HEK293T (cell line): ENCODE measurements around the gene FNDC4.
A peak's percentile ranks its signal among the peaks of the same experiment; 100 is the strongest.
"Not testable (repeated sequence)": the region's sequence is repeated elsewhere in the genome, so short reads cannot be mapped to it uniquely, and the experiment has no call there.

Experiments used
- CTCF ChIA-PET: fragments of 350-600 bp; formaldehyde crosslinking; extraction: SDS; loops from one replicate; lab custom pipeline; 2021; ENCODE audit warnings: antibody characterized with exemption, inconsistent platforms; lab: Yijun Ruan, JAX
- POLR2A ChIA-PET: fragments of 350-600 bp; formaldehyde crosslinking; extraction: SDS; loops from one replicate; lab custom pipeline; 2020; ENCODE audit warnings: antibody characterized with exemption, inconsistent platforms; lab: Yijun Ruan, JAX
- DNase-seq: peaks from one replicate; pipeline ENCODE4 v3.0.0; 2012; ENCODE audit warnings: mixed read lengths; ENCODE audit errors: extremely low spot score
- ARNT ChIP-seq: fragments of 450-650 bp; IDR thresholded peaks from 2 replicates; pipeline ENCODE4 v1.6.1; 2017; ENCODE audit warnings: mild to moderate bottlenecking
- BHLHE40 ChIP-seq: fragments of 450-650 bp; IDR thresholded peaks from 2 replicates; pipeline ENCODE4 v1.6.1; 2016; ENCODE audit warnings: mild to moderate bottlenecking, moderate library complexity, borderline replicate concordance
- CTBP1 ChIP-seq: fragments of 450-650 bp; IDR thresholded peaks from 2 replicates; pipeline ENCODE4 v1.6.1; 2016; ENCODE audit warnings: borderline replicate concordance
- ELF4 ChIP-seq: fragments of 450-650 bp; IDR thresholded peaks from 2 replicates; pipeline ENCODE4 v1.6.1; 2017; ENCODE audit warnings: antibody characterized with exemption
- FOXA1 ChIP-seq: fragments of 450-650 bp; IDR thresholded peaks from 2 replicates; pipeline ENCODE4 v1.6.1; 2016; ENCODE audit warnings: mild to moderate bottlenecking
- FOXK2 ChIP-seq: fragments of 450-650 bp; IDR thresholded peaks from 2 replicates; pipeline ENCODE4 v1.6.1; 2016; ENCODE audit warnings: mild to moderate bottlenecking
- FOXM1 ChIP-seq: fragments of 450-650 bp; IDR thresholded peaks from 2 replicates; pipeline ENCODE4 v1.6.1; 2017; ENCODE audit warnings: mild to moderate bottlenecking, borderline replicate concordance
- HDGF ChIP-seq: fragments of 450-650 bp; IDR thresholded peaks from 2 replicates; pipeline ENCODE4 v1.6.1; 2017; ENCODE audit warnings: antibody characterized with exemption, borderline replicate concordance
- L3MBTL2 ChIP-seq: fragments of 450-650 bp; conservative IDR thresholded peaks from 2 replicates; pipeline ENCODE4 v1.6.1; 2016; ENCODE audit warnings: mild to moderate bottlenecking
- LEF1 ChIP-seq: fragments of 450-650 bp; IDR thresholded peaks from 2 replicates; pipeline ENCODE4 v1.6.1; 2017; ENCODE audit warnings: mild to moderate bottlenecking, borderline replicate concordance
- NFRKB ChIP-seq: fragments of 450-650 bp; IDR thresholded peaks from 2 replicates; pipeline ENCODE4 v1.6.1; 2016; ENCODE audit warnings: mild to moderate bottlenecking, moderate library complexity
- PKNOX1 ChIP-seq: fragments of 450-650 bp; IDR thresholded peaks from 2 replicates; pipeline ENCODE4 v1.6.1; 2016
- SP1 ChIP-seq: fragments of 450-650 bp; IDR thresholded peaks from 2 replicates; pipeline ENCODE4 v1.6.1; 2017
- SUZ12 ChIP-seq: fragments of 450-650 bp; IDR thresholded peaks from 2 replicates; pipeline ENCODE4 v1.6.1; 2016; ENCODE audit warnings: mild to moderate bottlenecking
- TARDBP ChIP-seq: fragments of 450-650 bp; IDR thresholded peaks from 2 replicates; pipeline ENCODE4 v1.6.1; 2016
- ZNF384 ChIP-seq: fragments of 450-650 bp; IDR thresholded peaks from 2 replicates; pipeline ENCODE4 v1.6.1; 2016

FNDC4 gene

GRCh38 chr2:27494944-27495554 is at the start of gene FNDC4:
FNDC4 (minus strand) TSS chr2:27495200; CDS start chr2:27494679, 521 bp downstream.
- POLR2A ChIA-PET = interaction anchor here (1.1 kb wide), 1 partner anchor 85 kb away, joined by 3 read pairs; the partner anchor contains the start of gene PPM1G
- DNase-seq = peak; percentile 64
- CTCF ChIA-PET = interaction anchor here (0.6 kb wide), 1 partner anchor 189 kb away, joined by 4 read pairs; no protein-coding TSS in a partner anchor
- TF ChIP-seq SUZ12 (no peak), FOXM1 (no peak), PKNOX1 (no peak), FOXA1 (no peak), ARNT (no peak), TARDBP (no peak)

GRCh38 chr2:27544143-27544821 is 49.3 kb upstream of the FNDC4 start:
- POLR2A ChIA-PET = no interaction called here
- DNase-seq = no peak
- CTCF ChIA-PET = no interaction called here
- TF ChIP-seq ZNF384 = no peak
- no peak for TF ChIP-seq HDGF
- TF ChIP-seq SUZ12 = no peak
- TF ChIP-seq FOXA1 = no peak
- TF ChIP-seq NFRKB = no peak
- no peak for TF ChIP-seq FOXM1
- TF ChIP-seq BHLHE40 = no peak
- TF ChIP-seq PKNOX1 = no peak
- TF ChIP-seq SP1 = no peak
- TF ChIP-seq ARNT = no peak
- no peak for TF ChIP-seq ELF4
- no peak for TF ChIP-seq L3MBTL2
- no peak for TF ChIP-seq LEF1
- TF ChIP-seq TARDBP = no peak

GRCh38 chr2:27539649-27540048 is 44.6 kb upstream of the FNDC4 start:
- DNase-seq, CTCF ChIA-PET, POLR2A ChIA-PET: not testable (repeated sequence)

GRCh38 chr2:27538839-27539450 is 43.9 kb upstream of the FNDC4 start:
- CTCF ChIA-PET, DNase-seq, POLR2A ChIA-PET: not testable (repeated sequence)

GRCh38 chr2:27537287-27537686 is 42.3 kb upstream of the FNDC4 start:
- ChIA-PET POLR2A (interaction anchor here (0.6 kb wide), 1 partner anchor 186 kb away, joined by 3 read pairs; no protein-coding TSS in a partner anchor), CTCF (no interaction called here)
- DNase-seq = no peak
- TF ChIP-seq SP1 (no peak), HDGF (no peak), SUZ12 (no peak), CTBP1 (no peak), ZNF384 (no peak), L3MBTL2 (no peak)

- TF ChIP-seq PKNOX1 (no peak), SP1 (no peak), BHLHE40 (no peak), L3MBTL2 (no peak), FOXK2 (no peak)
- CTCF ChIA-PET = no interaction called here
- DNase-seq = no peak
- POLR2A ChIA-PET = no interaction called here
Measured at GRCh38 chr2:27531983-27532382, 37.0 kb upstream of the FNDC4 start.

GRCh38 chr2:27527182-27527581 is 32.2 kb upstream of the FNDC4 start:
- no peak for DNase-seq
- ChIA-PET CTCF (no interaction called here), POLR2A (no interaction called here)
- TF ChIP-seq BHLHE40 (no peak), SP1 (no peak)
